OCI-LY1 (cell line): Measurements from ENCODE around the gene OSBPL3.

Experiments used
- H2AFZ ChIP-seq: fragments of 200-600 bp; sonication (generic), shearing (Covaris generic); 2 replicates; pipeline ENCODE4 v1.6.0; 2014; ENCODE audit warnings: antibody characterized with exemption, mild to moderate bottlenecking, low read length
- H3F3A ChIP-seq: fragments of 200-600 bp; sonication (generic), shearing (Covaris generic); 2 replicates; pipeline ENCODE4 v1.6.0; 2014; ENCODE audit warnings: mild to moderate bottlenecking, antibody characterized with exemption, low read length, moderate library complexity; ENCODE audit not compliant: insufficient read depth
- H3K27ac ChIP-seq: fragments of 200-600 bp; sonication (generic); 2 replicates; pipeline ENCODE4 v1.5.1; 2014; ENCODE audit warnings: low read length, mixed run types, mild to moderate bottlenecking, low read depth; ENCODE audit not compliant: poor library complexity, severe bottlenecking
- H3K27me3 ChIP-seq: fragments of 200-600 bp; sonication (generic); 2 replicates; pipeline ENCODE4 v1.6.0; 2014; ENCODE audit warnings: antibody characterized with exemption, mild to moderate bottlenecking, low read length, moderate library complexity; ENCODE audit not compliant: insufficient read depth
- H3K36me3 ChIP-seq: fragments of 200-600 bp; sonication (generic); 2 replicates; pipeline ENCODE4 v1.6.1; 2014; ENCODE audit warnings: mild to moderate bottlenecking, antibody characterized with exemption, low read length, moderate library complexity, mixed read lengths; ENCODE audit not compliant: insufficient read depth
- H3K4me1 ChIP-seq: fragments of 200-600 bp; sonication (generic); 2 replicates; pipeline ENCODE4 v1.5.1; 2014; ENCODE audit warnings: mild to moderate bottlenecking, low read length, moderate library complexity; ENCODE audit not compliant: insufficient read depth, severe bottlenecking
- H3K4me2 ChIP-seq: fragments of 200-600 bp; sonication (generic), shearing (Covaris generic); 2 replicates; pipeline ENCODE4 v1.6.1; 2014; ENCODE audit warnings: low read length
- H3K4me3 ChIP-seq: fragments of 200-600 bp; sonication (generic); 2 replicates; pipeline ENCODE4 v1.5.1; 2014; ENCODE audit warnings: low read length, low read depth, mild to moderate bottlenecking, mixed read lengths; ENCODE audit not compliant: poor library complexity, severe bottlenecking
- H3K79me2 ChIP-seq: fragments of 200-600 bp; shearing (Covaris generic); 2 replicates; pipeline ENCODE4 v1.6.1; 2016; ENCODE audit warnings: mixed run types, low read length, mixed read lengths; ENCODE audit not compliant: insufficient read depth
- H3K9ac ChIP-seq: fragments of 200-600 bp; sonication (generic), shearing (Covaris generic); 2 replicates; pipeline ENCODE4 v1.6.1; 2014; ENCODE audit warnings: mild to moderate bottlenecking, low read length, mixed read lengths
- H3K9me2 ChIP-seq: fragments of 200-600 bp; sonication (generic), shearing (Covaris generic); 2 replicates; pipeline ENCODE4 v1.6.1; 2014; ENCODE audit warnings: low read depth, mild to moderate bottlenecking, low read length, mixed read lengths
- H3K9me3 ChIP-seq: fragments of 200-600 bp; shearing (Covaris generic); 2 replicates; pipeline ENCODE4 v1.6.1; 2014; ENCODE audit warnings: low read length, mixed read lengths
- H4K20me1 ChIP-seq: fragments of 200-600 bp; sonication (generic), shearing (Covaris generic); 2 replicates; pipeline ENCODE4 v1.6.0; 2016; ENCODE audit warnings: mild to moderate bottlenecking, low read length; ENCODE audit not compliant: insufficient read depth
- CTCF ChIP-seq: fragments of 200-600 bp; sonication (generic), shearing (Covaris generic); IDR thresholded peaks from 2 replicates; pipeline ENCODE4 v1.5.1; 2017; ENCODE audit warnings: mild to moderate bottlenecking, antibody characterized with exemption, low read length, moderate library complexity, mixed read lengths
- EZH2 ChIP-seq: fragments of 200-600 bp; sonication (generic), shearing (Covaris generic); IDR thresholded peaks from 2 replicates; pipeline ENCODE4 v1.8.0; 2017; ENCODE audit warnings: borderline replicate concordance, mixed run types, mild to moderate bottlenecking, antibody characterized with exemption, low read length, moderate library complexity, mixed read lengths

OSBPL3 gene

GRCh38 chr7:24882989-24883621 lies 96.9 kb downstream of the OSBPL3 start:
- peak overlapping the region; percentile 91 for H3K27ac ChIP-seq
- no peak overlapping the region for H2AFZ ChIP-seq
- peaks cover 10% of the 10 kb centered on the region; the same call in 1 of the 2 replicates for H3K79me2 ChIP-seq
- peak overlapping the region; percentile 59 for H3K4me2 ChIP-seq
- peak overlapping the region; percentile 58 for H3K9ac ChIP-seq
- no peaks in the 10 kb centered on the region for H3K27me3 ChIP-seq
- no peaks in the 10 kb centered on the region for H3K9me2 ChIP-seq
- H3K36me3 ChIP-seq, result peaks cover 36% of the 10 kb centered on the region; the same call in 1 of the 2 replicates
- no peak for TF ChIP-seq EZH2
- no peak for TF ChIP-seq CTCF
- H4K20me1 ChIP-seq, result no peaks in the 10 kb centered on the region
- H3F3A ChIP-seq, result peaks cover 10% of the 10 kb centered on the region
- peak overlapping the region; percentile 44 for H3K4me3 ChIP-seq
- no peaks in the 10 kb centered on the region for H3K9me3 ChIP-seq
- H3K4me1 ChIP-seq, result peaks cover 100% of the 10 kb centered on the region

DNA sequence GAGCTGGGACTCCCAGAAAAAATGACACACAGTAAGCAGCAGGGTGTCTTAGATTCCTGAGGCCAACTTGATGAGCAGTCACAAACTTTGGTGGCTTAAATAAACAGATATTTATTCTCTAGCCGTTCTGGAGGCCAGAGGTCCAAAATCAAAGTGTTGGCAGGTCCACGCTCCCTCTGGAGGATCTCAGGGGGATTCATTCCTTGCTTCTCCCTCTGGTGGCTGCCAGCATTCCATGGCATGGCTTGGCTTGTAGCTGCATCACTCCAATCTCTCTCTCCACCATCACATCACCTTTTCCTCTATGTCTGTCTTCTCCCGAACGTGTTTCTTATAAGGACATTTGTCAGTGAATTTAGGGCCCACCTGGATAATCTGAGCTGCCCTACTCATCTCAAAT lies 98.4 kb downstream of the OSBPL3 start:
- no peak overlapping the region for H3K4me3 ChIP-seq
- H3K4me2 ChIP-seq, result peak overlapping the region; percentile 15; the same call in 1 of the 2 replicates
- no peaks in the 10 kb centered on the region for H3K9me3 ChIP-seq
- peak overlapping the region; percentile 11; the same call in 1 of the 2 replicates for H3K9ac ChIP-seq
- no peak for TF ChIP-seq EZH2
- no peak for TF ChIP-seq CTCF
- H3K27me3 ChIP-seq, result no peaks in the 10 kb centered on the region
- H4K20me1 ChIP-seq, result no peaks in the 10 kb centered on the region
- no peaks in the 10 kb centered on the region for H3K9me2 ChIP-seq
- H3K36me3 ChIP-seq, result peaks cover 23% of the 10 kb centered on the region; the same call in 1 of the 2 replicates
- H3K79me2 ChIP-seq, result no peaks in the 10 kb centered on the region
- H3K27ac ChIP-seq, result peak overlapping the region; percentile 91
- H2AFZ ChIP-seq, result no peak overlapping the region
- H3K4me1 ChIP-seq, result peaks cover 100% of the 10 kb centered on the region
- peaks cover 10% of the 10 kb centered on the region for H3F3A ChIP-seq

DNA sequence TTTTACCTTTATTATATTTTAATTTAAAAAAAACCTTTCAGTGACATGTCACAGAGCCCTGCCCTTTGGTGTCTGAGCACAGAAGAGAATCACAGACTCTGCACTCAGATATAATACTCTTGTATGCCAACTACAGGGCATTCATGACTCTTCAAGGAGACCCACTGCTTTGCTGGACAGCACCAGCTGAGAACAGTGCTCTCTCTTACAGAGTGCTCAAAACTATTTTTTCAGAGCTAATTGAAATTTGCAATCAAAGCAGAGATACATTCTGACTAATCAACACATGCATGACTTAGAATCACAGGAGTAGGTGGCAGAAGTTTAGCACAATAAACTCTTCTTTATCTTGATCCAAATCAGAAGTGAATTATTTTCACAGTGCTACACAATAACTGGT lies 99.1 kb downstream of the OSBPL3 start:
- H3K9me3 ChIP-seq, result no peaks in the 10 kb centered on the region
- no peaks in the 10 kb centered on the region for H4K20me1 ChIP-seq
- 0 out of 2 replicates have a peak, but pooled peaks cover 3% of the 10 kb centered on the region for H3K79me2 ChIP-seq
- peaks cover 100% of the 10 kb centered on the region for H3K4me1 ChIP-seq
- peaks cover 16% of the 10 kb centered on the region; the same call in 1 of the 2 replicates for H3K36me3 ChIP-seq
- H3F3A ChIP-seq, result peaks cover 10% of the 10 kb centered on the region; the same call in 1 of the 2 replicates
- no peak overlapping the region for H3K4me3 ChIP-seq
- no peaks in the 10 kb centered on the region for H3K9me2 ChIP-seq
- TF ChIP-seq CTCF (no peak), EZH2 (no peak)
- H3K27ac ChIP-seq, result peak overlapping the region; percentile 91
- peak overlapping the region; percentile 15; the same call in 1 of the 2 replicates for H3K4me2 ChIP-seq
- H2AFZ ChIP-seq, result no peak overlapping the region
- no peaks in the 10 kb centered on the region for H3K27me3 ChIP-seq
- H3K9ac ChIP-seq, result peak overlapping the region; percentile 11; the same call in 1 of the 2 replicates
